Suprapubic skin (tissue), 4 donors: ENCODE measurements around the gene PDE1C.

Source experiments
- POLR2A ChIP-seq, 2 donors: fragments of 450-650 bp; IDR thresholded peaks; one replicate each; pipeline ENCODE4 v1.6.1; 2017; ENCODE audit warnings: antibody characterized with exemption in 2 of 2, mild to moderate bottlenecking in 2 of 2, moderate library complexity in 2 of 2
- POLR2AphosphoS5 ChIP-seq, 3 donors: sonication (generic); formaldehyde crosslinking; IDR thresholded peaks; one replicate each; pipeline ENCODE4 v1.6.1; 2017; ENCODE audit warnings: antibody characterized with exemption in 3 of 3
- TF ChIP-seq, protein P1 (sequence below), 2 donors: fragments of 200-600 bp in 1 of 2; fragments of 450-650 bp in 1 of 2; sonication (generic) in 1 of 2; IDR thresholded peaks; one replicate each; pipeline ENCODE4 v1.5.1; 2016 to 2019; ENCODE audit warnings: antibody characterized with exemption in 2 of 2, mild to moderate bottlenecking in 1 of 2, moderate library complexity in 1 of 2

DNA sequence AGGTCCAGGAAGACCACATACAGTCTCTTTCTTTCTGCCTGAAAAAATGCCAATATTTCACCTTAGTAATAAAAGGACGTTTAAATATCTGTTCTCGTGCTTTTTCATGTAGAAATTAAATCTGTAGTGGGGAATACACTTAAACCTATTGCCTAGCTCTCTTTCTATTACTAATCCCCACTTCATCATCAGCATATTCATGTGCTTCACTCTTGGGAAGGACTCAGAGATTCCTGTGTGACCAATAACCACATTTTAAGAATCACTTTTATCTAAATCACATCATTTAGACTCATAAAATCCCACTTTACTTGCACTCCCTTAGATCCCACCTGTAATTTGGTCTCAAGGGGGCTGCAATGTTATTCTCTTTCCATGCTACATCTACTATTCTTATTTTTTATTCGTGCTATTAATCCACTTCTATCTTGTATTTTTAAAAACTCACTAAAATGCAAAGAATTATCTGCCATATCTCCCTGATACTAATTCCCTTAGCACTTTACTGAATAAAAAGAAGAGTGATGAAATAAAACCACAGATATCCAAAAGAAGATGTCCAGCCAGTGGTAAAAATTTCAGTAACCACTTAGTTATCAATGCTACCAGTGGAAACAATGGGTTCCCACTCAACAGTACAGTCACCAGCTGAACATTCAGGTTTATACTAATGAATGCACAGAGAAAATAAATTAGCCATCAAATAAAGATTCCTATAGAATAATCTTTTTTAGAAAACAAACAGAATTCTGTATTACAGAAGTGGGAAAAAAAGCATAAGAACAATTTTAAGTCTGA lies 281.1 kb downstream of the PDE1C start:
- no peak for TF ChIP-seq POLR2AphosphoS5 (IDR thresholded peaks at IDR 0.05)
- TF ChIP-seq, protein P1, sequence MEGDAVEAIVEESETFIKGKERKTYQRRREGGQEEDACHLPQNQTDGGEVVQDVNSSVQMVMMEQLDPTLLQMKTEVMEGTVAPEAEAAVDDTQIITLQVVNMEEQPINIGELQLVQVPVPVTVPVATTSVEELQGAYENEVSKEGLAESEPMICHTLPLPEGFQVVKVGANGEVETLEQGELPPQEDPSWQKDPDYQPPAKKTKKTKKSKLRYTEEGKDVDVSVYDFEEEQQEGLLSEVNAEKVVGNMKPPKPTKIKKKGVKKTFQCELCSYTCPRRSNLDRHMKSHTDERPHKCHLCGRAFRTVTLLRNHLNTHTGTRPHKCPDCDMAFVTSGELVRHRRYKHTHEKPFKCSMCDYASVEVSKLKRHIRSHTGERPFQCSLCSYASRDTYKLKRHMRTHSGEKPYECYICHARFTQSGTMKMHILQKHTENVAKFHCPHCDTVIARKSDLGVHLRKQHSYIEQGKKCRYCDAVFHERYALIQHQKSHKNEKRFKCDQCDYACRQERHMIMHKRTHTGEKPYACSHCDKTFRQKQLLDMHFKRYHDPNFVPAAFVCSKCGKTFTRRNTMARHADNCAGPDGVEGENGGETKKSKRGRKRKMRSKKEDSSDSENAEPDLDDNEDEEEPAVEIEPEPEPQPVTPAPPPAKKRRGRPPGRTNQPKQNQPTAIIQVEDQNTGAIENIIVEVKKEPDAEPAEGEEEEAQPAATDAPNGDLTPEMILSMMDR (IDR thresholded peaks at IDR 0.05) = no peak
- TF ChIP-seq POLR2A (IDR thresholded peaks at IDR 0.05) = no peak
